HG03103 (cell line): ENCODE measurements around the gene GRK3.

Experiments
- ATAC-seq: cut with Tn5 transposase; IDR thresholded peaks from one replicate; pipeline ENCODE4 v1.9.1; 2021; ENCODE audit warnings: low read depth; ENCODE audit not compliant: unreplicated experiment

Gene GRK3

GRCh38 chr22:25775531-25775930, 211.1 kb downstream of the GRK3 start:
- ATAC-seq = no peak

GRCh38 chr22:25777411-25777810, 212.9 kb downstream of the GRK3 start:
- ATAC-seq = no peak

GRCh38 chr22:25777870-25778269, 213.4 kb downstream of the GRK3 start:
- no peak for ATAC-seq
